PFSK-1 (cell line): ENCODE results near the gene BCAS1.

Experiments used
- FOXP2 ChIP-seq: optimal IDR thresholded peaks from 2 replicates; pipeline ENCODE3; 2011; ENCODE audit warnings: borderline replicate concordance, control low read depth, inconsistent platforms; ENCODE audit not compliant: insufficient read depth; ENCODE audit errors: extremely low read length, extremely low read depth
- POLR2AphosphoS5 ChIP-seq: IDR thresholded peaks from 2 replicates; pipeline ENCODE4 v1.6.1; 2012; ENCODE audit warnings: low read depth, mild to moderate bottlenecking, control low read depth, low read length, moderate library complexity
- SIN3A ChIP-seq: IDR thresholded peaks from 2 replicates; pipeline ENCODE4 v1.6.1; 2012; ENCODE audit warnings: mild to moderate bottlenecking, low read length, moderate library complexity, borderline replicate concordance; ENCODE audit not compliant: insufficient read depth
- TAF1 ChIP-seq: IDR thresholded peaks from 2 replicates; pipeline ENCODE4 v1.6.1; 2012; ENCODE audit warnings: low read length, control low read depth, borderline replicate concordance; ENCODE audit not compliant: insufficient read depth
- TF ChIP-seq, protein P1 (sequence below), 2 experiments: IDR thresholded peaks; 2 replicates each; pipeline versions ENCODE4 v1.6.1 to v1.8.0; 2011 to 2012; ENCODE audit warnings: low read depth in 2 of 2, low read length in 2 of 2, control low read depth in 1 of 2, inconsistent platforms in 1 of 2, mild to moderate bottlenecking in 1 of 2, moderate library complexity in 1 of 2; ENCODE audit not compliant: insufficient read depth in 1 of 2

Gene BCAS1

DNA sequence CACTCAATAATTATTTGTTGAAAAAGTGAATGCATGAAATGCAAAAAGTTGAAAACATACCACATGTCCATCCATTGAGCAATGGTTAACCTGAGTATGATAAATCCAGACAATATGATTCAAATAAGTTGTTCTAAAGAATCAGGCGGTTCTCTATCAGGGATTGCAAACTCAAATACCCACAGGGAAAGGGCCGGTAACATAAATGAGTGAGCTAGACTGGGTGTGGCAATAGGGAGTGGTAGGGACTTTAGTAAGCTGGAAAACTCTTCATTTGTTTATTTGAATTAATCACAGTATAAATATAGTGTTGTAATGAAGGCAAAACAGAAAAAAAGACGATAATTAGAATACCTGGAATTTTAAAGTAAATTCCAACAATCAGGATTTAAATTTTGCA lies 106.3 kb downstream of the BCAS1 start:
- no peak for TF ChIP-seq POLR2AphosphoS5
- no peak for TF ChIP-seq TAF1

DNA sequence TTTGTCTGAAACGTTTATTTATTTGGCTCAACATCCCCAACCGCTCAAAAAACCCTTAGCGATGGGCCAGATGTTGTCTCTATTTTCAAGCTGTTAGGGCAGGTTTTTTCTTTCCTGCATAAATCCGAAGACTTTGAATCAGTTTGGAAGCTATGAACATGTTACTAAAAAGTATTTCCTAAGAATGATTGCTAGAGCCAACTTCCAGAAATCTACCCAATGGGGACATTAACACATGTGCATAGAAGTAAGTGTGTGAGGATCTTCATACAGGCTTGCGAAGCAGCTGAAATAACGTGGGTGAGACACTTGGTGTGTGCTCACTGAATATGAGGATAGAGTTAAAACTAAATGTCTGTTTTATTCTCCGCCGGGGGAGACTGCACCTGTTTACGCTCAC lies 106.8 kb downstream of the BCAS1 start:
- no peak for TF ChIP-seq FOXP2
- TF ChIP-seq TAF1, result no peak
- TF ChIP-seq, protein P1, sequence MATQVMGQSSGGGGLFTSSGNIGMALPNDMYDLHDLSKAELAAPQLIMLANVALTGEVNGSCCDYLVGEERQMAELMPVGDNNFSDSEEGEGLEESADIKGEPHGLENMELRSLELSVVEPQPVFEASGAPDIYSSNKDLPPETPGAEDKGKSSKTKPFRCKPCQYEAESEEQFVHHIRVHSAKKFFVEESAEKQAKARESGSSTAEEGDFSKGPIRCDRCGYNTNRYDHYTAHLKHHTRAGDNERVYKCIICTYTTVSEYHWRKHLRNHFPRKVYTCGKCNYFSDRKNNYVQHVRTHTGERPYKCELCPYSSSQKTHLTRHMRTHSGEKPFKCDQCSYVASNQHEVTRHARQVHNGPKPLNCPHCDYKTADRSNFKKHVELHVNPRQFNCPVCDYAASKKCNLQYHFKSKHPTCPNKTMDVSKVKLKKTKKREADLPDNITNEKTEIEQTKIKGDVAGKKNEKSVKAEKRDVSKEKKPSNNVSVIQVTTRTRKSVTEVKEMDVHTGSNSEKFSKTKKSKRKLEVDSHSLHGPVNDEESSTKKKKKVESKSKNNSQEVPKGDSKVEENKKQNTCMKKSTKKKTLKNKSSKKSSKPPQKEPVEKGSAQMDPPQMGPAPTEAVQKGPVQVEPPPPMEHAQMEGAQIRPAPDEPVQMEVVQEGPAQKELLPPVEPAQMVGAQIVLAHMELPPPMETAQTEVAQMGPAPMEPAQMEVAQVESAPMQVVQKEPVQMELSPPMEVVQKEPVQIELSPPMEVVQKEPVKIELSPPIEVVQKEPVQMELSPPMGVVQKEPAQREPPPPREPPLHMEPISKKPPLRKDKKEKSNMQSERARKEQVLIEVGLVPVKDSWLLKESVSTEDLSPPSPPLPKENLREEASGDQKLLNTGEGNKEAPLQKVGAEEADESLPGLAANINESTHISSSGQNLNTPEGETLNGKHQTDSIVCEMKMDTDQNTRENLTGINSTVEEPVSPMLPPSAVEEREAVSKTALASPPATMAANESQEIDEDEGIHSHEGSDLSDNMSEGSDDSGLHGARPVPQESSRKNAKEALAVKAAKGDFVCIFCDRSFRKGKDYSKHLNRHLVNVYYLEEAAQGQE (IDR thresholded peaks at IDR 0.05; ENCODE audit: insufficient read depth in 1 of 2, low read depth in 2 of 2, low read length in 2 of 2), result no peak

DNA sequence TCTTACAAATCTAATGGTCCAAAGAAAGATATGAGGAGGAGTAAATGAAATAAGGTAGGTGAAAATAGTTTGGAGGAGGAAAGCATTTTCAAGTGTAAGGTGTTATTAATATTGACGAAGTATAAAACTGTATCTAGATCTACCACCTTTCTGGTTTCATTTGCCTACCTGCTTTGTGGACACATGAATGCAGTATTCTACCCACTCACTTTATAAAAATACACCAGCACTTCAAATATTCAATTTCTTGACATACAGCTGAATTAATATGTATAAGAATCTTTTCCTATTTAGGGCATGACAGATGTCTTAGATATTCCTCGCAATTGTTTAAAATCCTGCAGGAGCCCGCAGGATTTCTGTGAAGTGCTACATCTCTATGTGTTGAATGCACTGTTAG lies 108.0 kb downstream of the BCAS1 start:
- TF ChIP-seq, protein P1 (IDR thresholded peaks at IDR 0.05; ENCODE audit: insufficient read depth in 1 of 2, low read depth in 2 of 2, low read length in 2 of 2), result no peak
- TF ChIP-seq POLR2AphosphoS5 (no peak), SIN3A (no peak), TAF1 (no peak), FOXP2 (no peak)

DNA sequence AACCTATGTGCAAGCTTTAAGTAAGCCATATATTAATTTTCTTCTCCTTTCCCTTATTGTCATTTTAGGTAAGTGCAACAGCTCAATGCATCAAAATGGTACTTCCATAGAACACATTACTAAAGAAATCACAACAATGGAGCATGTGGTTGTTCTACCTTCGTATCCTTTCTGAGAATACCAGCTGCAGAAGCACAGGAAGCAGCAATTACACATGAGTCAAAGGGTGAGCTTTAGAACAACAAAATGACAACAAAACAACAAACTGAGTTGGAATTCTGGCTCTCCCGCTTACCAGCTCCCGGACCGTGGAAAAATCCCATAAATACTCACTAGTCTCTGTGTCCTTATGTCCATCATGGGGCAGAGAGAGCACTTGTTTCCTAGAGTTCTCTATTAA lies 108.9 kb downstream of the BCAS1 start:
- no peak for TF ChIP-seq SIN3A
- TF ChIP-seq, protein P1 (IDR thresholded peaks at IDR 0.05; ENCODE audit: insufficient read depth in 1 of 2, low read depth in 2 of 2, low read length in 2 of 2), result no peak
- TF ChIP-seq FOXP2, result no peak
- no peak for TF ChIP-seq POLR2AphosphoS5
- TF ChIP-seq TAF1, result no peak

DNA sequence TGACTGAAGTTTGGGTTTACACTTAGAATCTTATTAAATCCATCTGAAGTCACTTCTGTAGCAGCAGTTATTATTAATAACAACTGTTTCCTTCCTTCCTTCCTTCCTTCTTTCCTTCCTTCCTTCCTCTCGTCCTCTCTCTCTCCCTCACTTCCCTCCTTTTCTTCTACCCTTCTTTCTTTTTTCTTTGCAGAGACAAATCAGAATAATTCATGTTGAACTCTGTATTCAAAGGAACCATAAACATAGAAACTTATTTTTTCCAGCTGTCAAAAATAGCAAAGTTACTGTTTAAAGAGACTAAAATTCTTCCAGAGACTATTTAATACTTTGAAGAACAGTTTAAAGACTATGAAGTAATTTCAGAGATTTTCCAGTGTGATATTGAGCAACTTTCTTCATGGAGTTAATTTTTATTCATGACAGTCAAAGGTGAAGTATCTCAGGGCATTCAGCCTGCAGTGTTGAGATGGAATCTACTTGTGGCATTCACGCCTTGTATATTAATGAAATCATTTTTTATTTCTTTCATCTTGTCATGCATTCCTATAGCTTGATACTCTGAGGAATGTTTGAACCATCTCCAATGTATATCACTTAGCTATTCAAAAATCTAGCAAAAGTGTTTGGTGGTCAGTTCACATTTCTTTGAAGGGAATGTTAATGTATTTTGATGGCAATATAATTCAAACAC lies 109.7 kb downstream of the BCAS1 start:
- TF ChIP-seq, protein P1 (IDR thresholded peaks at IDR 0.05; ENCODE audit: insufficient read depth in 1 of 2, low read depth in 2 of 2, low read length in 2 of 2), result no peak
- TF ChIP-seq POLR2AphosphoS5, result no peak
- TF ChIP-seq TAF1, result no peak
- TF ChIP-seq SIN3A, result no peak
- TF ChIP-seq FOXP2, result no peak
